H1 (cell line): Measurements from ENCODE around the gene TMCC3.

ENCODE experiments used
- BACH1 ChIP-seq: IDR thresholded peaks from 2 replicates; pipeline ENCODE4 v1.6.1; 2012; ENCODE audit warnings: low read length, improper control_type of control experiment
- CHD2 ChIP-seq: IDR thresholded peaks from 2 replicates; pipeline ENCODE4 v1.6.1; 2012; ENCODE audit warnings: low read length, improper control_type of control experiment
- CTCF ChIP-seq, 3 experiments: IDR thresholded peaks; 1 replicate in 2 of 3; 2 replicates in 1 of 3; pipeline versions ENCODE4 v1.5.1 to v1.6.1; 2011; ENCODE audit warnings: low read length in 3 of 3, mild to moderate bottlenecking in 3 of 3, inconsistent platforms in 2 of 3, low read depth in 1 of 3, moderate library complexity in 1 of 3; ENCODE audit not compliant: insufficient read depth in 1 of 3; ENCODE audit errors: control extremely low read depth in 1 of 3
- HDAC6 ChIP-seq: IDR thresholded peaks from one replicate; pipeline ENCODE4 v1.7.1; 2012; ENCODE audit warnings: low read depth, mild to moderate bottlenecking, inconsistent platforms, low read length, moderate library complexity
- MAFK ChIP-seq: IDR thresholded peaks from 2 replicates; pipeline ENCODE4 v1.6.1; 2012; ENCODE audit warnings: low read depth, mild to moderate bottlenecking, improper control_type of control experiment, low read length
- PHF8 ChIP-seq: fragments of 200-600 bp; sonication (generic); conservative IDR thresholded peaks from 2 replicates; pipeline ENCODE4 v1.7.1; 2012; ENCODE audit warnings: low read depth, mild to moderate bottlenecking, inconsistent platforms, low read length, moderate library complexity
- RFX5 ChIP-seq: IDR thresholded peaks from 2 replicates; pipeline ENCODE4 v1.6.1; 2011; ENCODE audit warnings: low read depth, low read length, improper control_type of control experiment, borderline replicate concordance
- YY1 ChIP-seq: IDR thresholded peaks from 2 replicates; pipeline ENCODE4 v1.6.1; 2011; ENCODE audit warnings: low read depth, mild to moderate bottlenecking, low read length

GRCh38 chr12:94679554-94680195 lies 29.3 kb upstream of the TMCC3 start:
- TF ChIP-seq RFX5, result no peak
- TF ChIP-seq BACH1, result no peak
- no peak for TF ChIP-seq MAFK
- TF ChIP-seq CTCF (IDR thresholded peaks at IDR 0.05; ENCODE audit: control extremely low read depth in 1 of 3, insufficient read depth in 1 of 3, low read depth in 1 of 3, low read length in 3 of 3), result no peak
- no peak for TF ChIP-seq HDAC6
- no peak for TF ChIP-seq PHF8
- TF ChIP-seq CHD2, result no peak
- no peak for TF ChIP-seq YY1
